Measurements from ENCODE around the gene NEUROD2. TPM values are rescaled to one million over a fixed set of nuclear protein-coding genes. Genes with fewer than 3 reads are reported as not detected.

Gene NEUROD2
- total RNA-seq, 3 donors from 2014 or later: 0.05 TPM; not detected in 2

Other genes with a start within 250 kb of the NEUROD2 start
- 10 to 100 TPM; 16.6 to 29.2 (median 28.9) TPM for gene FBXL20, start 206.3 kb downstream of the NEUROD2 start, total RNA-seq
- 10 to 100 TPM; 23.8 to 36.4 (median 27.6) TPM for gene MED1, start 156.7 kb downstream of the NEUROD2 start, total RNA-seq
- gene CDK12, start 146.4 kb downstream of the NEUROD2 start, total RNA-seq: 10 to 100 TPM; 49.3 to 59.7 (median 58.4) TPM
- 100 to 1,000 TPM; 108 to 362 (median 356) TPM for gene PPP1R1B, start 19.0 kb upstream of the NEUROD2 start, total RNA-seq
- 10 to 100 TPM; 36.1 to 58.8 (median 57.6) TPM for gene STARD3, start 29.2 kb upstream of the NEUROD2 start, total RNA-seq
- gene TCAP, start 57.4 kb upstream of the NEUROD2 start, total RNA-seq: 1 to 10 TPM in 2 of 3 donors, under 1 TPM in 1; 0.96 to 3.4 (median 1.5) TPM
- gene PNMT, start 60.5 kb upstream of the NEUROD2 start, total RNA-seq: 1 to 10 TPM in 2 of 3 donors, under 1 TPM in 1; 0.23 to 2.0 (median 1.5) TPM
- gene PGAP3, start 80.1 kb upstream of the NEUROD2 start, total RNA-seq: 10 to 100 TPM; 27.7 to 74.6 (median 47.9) TPM
- 100 to 1,000 TPM; 104 to 284 (median 161) TPM for gene ERBB2, start 92.1 kb upstream of the NEUROD2 start, total RNA-seq
- gene MIEN1, start 122.6 kb upstream of the NEUROD2 start, total RNA-seq: 10 to 100 TPM; 63.2 to 84.3 (median 67.1) TPM
- 10 to 100 TPM; 13.6 to 49.0 (median 28.0) TPM for gene GRB7, start 130.0 kb upstream of the NEUROD2 start, total RNA-seq